Endothelial cell (in vitro differentiated cells): ENCODE data around the gene SLC22A1. TPM values are rescaled to one million over a fixed set of nuclear protein-coding genes. Genes with fewer than 3 reads are reported as not detected.

Experiments used
- DNase-seq: peaks from one replicate; pipeline ENCODE4 v3.0.0; 2021; ENCODE audit warnings: low spot score
- H3K27ac Mint-ChIP-seq: one replicate; pipeline ENCODE4 v1.8.0; 2021; ENCODE audit warnings: mixed read lengths, inconsistent platforms; ENCODE audit not compliant: unreplicated experiment
- H3K27me3 Mint-ChIP-seq: one replicate; pipeline ENCODE4 v1.8.0; 2021; ENCODE audit warnings: mild to moderate bottlenecking, moderate library complexity, mixed read lengths, inconsistent platforms; ENCODE audit not compliant: unreplicated experiment
- H3K36me3 Mint-ChIP-seq: one replicate; pipeline ENCODE4 v1.8.0; 2021; ENCODE audit warnings: mild to moderate bottlenecking, low read depth, mixed read lengths, inconsistent platforms; ENCODE audit not compliant: unreplicated experiment
- H3K4me1 Mint-ChIP-seq: one replicate; pipeline ENCODE4 v1.8.0; 2021; ENCODE audit warnings: mild to moderate bottlenecking, mixed read lengths, inconsistent platforms; ENCODE audit not compliant: unreplicated experiment
- H3K4me3 Mint-ChIP-seq: one replicate; pipeline ENCODE4 v1.8.0; 2021; ENCODE audit warnings: mild to moderate bottlenecking, mixed read lengths, inconsistent platforms; ENCODE audit not compliant: unreplicated experiment
- H3K9me3 Mint-ChIP-seq: one replicate; pipeline ENCODE4 v1.8.0; 2021; ENCODE audit warnings: mixed read lengths, inconsistent platforms; ENCODE audit not compliant: unreplicated experiment
- CTCF ChIP-seq: fragments of 200-600 bp; sonication (generic); IDR thresholded peaks from one replicate; pipeline ENCODE4 v1.5.0; 2021; ENCODE audit warnings: antibody characterized with exemption; ENCODE audit not compliant: unreplicated experiment
- total RNA-seq: library from RNA; stranded (reverse); fragmentation: NEBNext Ultra II Directional; extraction: Animal tissue kit (Norgen Biotek cat#: 25700); gene quantifications from one replicate; pipeline ENCODE4 v1.2.1, GENCODE V29; 2021; ENCODE audit not compliant: unreplicated experiment

The SLC22A1 gene
- total RNA-seq, 1 donor from 2014 or later = 2.7 TPM

GRCh38 chr6:160190973-160191372, 69.4 kb downstream of the SLC22A1 start:
- H3K9me3 Mint-ChIP-seq = peaks cover 8% of the 10 kb centered on the region
- DNase-seq = no peak
- H3K27ac Mint-ChIP-seq = no peak overlapping the region
- no peaks in the 10 kb centered on the region for H3K4me1 Mint-ChIP-seq
- no peaks in the 10 kb centered on the region for H3K36me3 Mint-ChIP-seq
- no peak for TF ChIP-seq CTCF
- no peaks in the 10 kb centered on the region for H3K27me3 Mint-ChIP-seq
- no peak overlapping the region for H3K4me3 Mint-ChIP-seq

- Mint-ChIP-seq H3K9me3 (peaks cover 8% of the 10 kb centered on the region), H3K36me3 (no peaks in the 10 kb centered on the region), H3K4me1 (no peaks in the 10 kb centered on the region), H3K27ac (no peak overlapping the region), H3K27me3 (no peaks in the 10 kb centered on the region), H3K4me3 (no peak overlapping the region)
- DNase-seq = no peak
- no peak for TF ChIP-seq CTCF
Observed at GRCh38 chr6:160192840-160193239, 71.2 kb downstream of the SLC22A1 start.

GRCh38 chr6:160194808-160195207, 73.2 kb downstream of the SLC22A1 start:
- Mint-ChIP-seq H3K4me3 (no peak overlapping the region), H3K27ac (no peak overlapping the region), H3K27me3 (no peaks in the 10 kb centered on the region), H3K9me3 (peaks cover 8% of the 10 kb centered on the region), H3K4me1 (no peaks in the 10 kb centered on the region), H3K36me3 (no peaks in the 10 kb centered on the region)
- no peak for TF ChIP-seq CTCF
- no peak for DNase-seq

GRCh38 chr6:160197662-160198061, 76.0 kb downstream of the SLC22A1 start:
- no peak for TF ChIP-seq CTCF
- Mint-ChIP-seq H3K4me3 (no peak overlapping the region), H3K36me3 (no peaks in the 10 kb centered on the region), H3K27ac (no peak overlapping the region), H3K9me3 (peaks cover 5% of the 10 kb centered on the region), H3K27me3 (no peaks in the 10 kb centered on the region), H3K4me1 (no peaks in the 10 kb centered on the region)
- DNase-seq = no peak

GRCh38 chr6:160198606-160199211, 77.1 kb downstream of the SLC22A1 start:
- H3K27ac Mint-ChIP-seq = no peak overlapping the region

More at GRCh38 chr6:160198606-160199211, 77.1 kb downstream of the SLC22A1 start:
- DNase-seq = no peak
- H3K27me3 Mint-ChIP-seq = no peaks in the 10 kb centered on the region
- H3K4me3 Mint-ChIP-seq = no peak overlapping the region
- H3K36me3 Mint-ChIP-seq = no peaks in the 10 kb centered on the region
- no peak for TF ChIP-seq CTCF
- H3K9me3 Mint-ChIP-seq = peaks cover 5% of the 10 kb centered on the region
- no peaks in the 10 kb centered on the region for H3K4me1 Mint-ChIP-seq
